ENCODE data around the gene HEMK1. TPM values are rescaled to one million over a fixed set of nuclear protein-coding genes. Genes with fewer than 3 reads are reported as not detected.

HEMK1 gene
- total RNA-seq, 1 experiment from 2014 or later, result 20.9 TPM

- no peak overlapping the region for H3K27ac Mint-ChIP-seq
- peaks cover 20% of the 10 kb centered on the region for H3K27me3 Mint-ChIP-seq (ENCODE audit: low read depth)
- peaks cover 44% of the 10 kb centered on the region for H3K4me1 Mint-ChIP-seq
- H3K4me3 Mint-ChIP-seq, result no peak overlapping the region
- CTCF ChIA-PET, result interaction anchor here (0.6 to 3.8 kb wide), 4 partner anchors 17 to 115 kb away, joined by 3 to 24 read pairs (median 6); no protein-coding TSS in a partner anchor
- no peaks in the 10 kb centered on the region for H3K36me3 Mint-ChIP-seq
- DNase-seq (ENCODE audit: low spot score) (peak; percentile 86), ATAC-seq (peak; percentile 77)
- no peaks in the 10 kb centered on the region for H3K9me3 Mint-ChIP-seq
- POLR2A ChIA-PET, result no interaction called here
- TF ChIP-seq MYBL2 (CRISPR knock-in tag; IDR thresholded peaks at IDR 0.05) (peak; percentile 72; the same call in 1 of the 2 replicates), NFATC4 (CRISPR knock-in tag; IDR thresholded peaks at IDR 0.05) (no peak), MLX (CRISPR knock-in tag; IDR thresholded peaks at IDR 0.05) (0 out of 2 replicates have a peak, but pooled peaks have one; percentile 39), IRF2 (CRISPR knock-in tag; IDR thresholded peaks at IDR 0.05; ENCODE audit: borderline replicate concordance, low read depth) (no peak), CREB1 (CRISPR knock-in tag; IDR thresholded peaks at IDR 0.05) (no peak), ZNF512 (CRISPR knock-in tag; IDR thresholded peaks at IDR 0.05; ENCODE audit: borderline replicate concordance) (no peak), ZNF232 (CRISPR knock-in tag; IDR thresholded peaks at IDR 0.05) (peak; percentile 95; the same call in 1 of the 2 replicates), CDX4 (CRISPR knock-in tag; IDR thresholded peaks at IDR 0.05; ENCODE audit: borderline replicate concordance) (no peak), ETV6 (CRISPR knock-in tag; IDR thresholded peaks at IDR 0.05) (peak; percentile 59; the same call in 1 of the 2 replicates), ELF4 (CRISPR knock-in tag; IDR thresholded peaks at IDR 0.05; ENCODE audit: low read depth) (no peak), ZBTB43 (CRISPR knock-in tag; IDR thresholded peaks at IDR 0.05) (peak; percentile 65; the same call in 1 of the 2 replicates), GABPB1 (CRISPR knock-in tag; IDR thresholded peaks at IDR 0.05) (no peak), PRDM15 (CRISPR knock-in tag; IDR thresholded peaks at IDR 0.05) (no peak), E2F4 (CRISPR knock-in tag; IDR thresholded peaks at IDR 0.05; ENCODE audit: borderline replicate concordance, low read depth) (no peak), TCF7 (CRISPR knock-in tag; IDR thresholded peaks at IDR 0.05; ENCODE audit: low read depth) (no peak), KAT7 (CRISPR knock-in tag; IDR thresholded peaks at IDR 0.05; ENCODE audit: borderline replicate concordance) (no peak), JAZF1 (CRISPR knock-in tag; IDR thresholded peaks at IDR 0.05) (no peak), MXD4 (CRISPR knock-in tag; IDR thresholded peaks at IDR 0.05; ENCODE audit: borderline replicate concordance) (no peak), NFE2L1 (CRISPR knock-in tag; IDR thresholded peaks at IDR 0.05) (peak; percentile 94), TP53 (CRISPR knock-in tag; IDR thresholded peaks at IDR 0.05) (peak; percentile 87), ZNF396 (CRISPR knock-in tag; IDR thresholded peaks at IDR 0.05; ENCODE audit: borderline replicate concordance) (no peak), CREM (CRISPR knock-in tag; IDR thresholded peaks at IDR 0.05) (no peak; the same call in 1 of the 2 replicates), CTCF (IDR thresholded peaks at IDR 0.05) (no peak), HMGXB4 (CRISPR knock-in tag; IDR thresholded peaks at IDR 0.05) (no peak), TEAD1 (CRISPR knock-in tag; IDR thresholded peaks at IDR 0.05) (peak; percentile 96), OVOL2 (CRISPR knock-in tag; IDR thresholded peaks at IDR 0.05; ENCODE audit: borderline replicate concordance) (no peak), NR2C2 (CRISPR knock-in tag; IDR thresholded peaks at IDR 0.05) (no peak)
These were observed 43.3 kb upstream of the HEMK1 start for GRCh38 chr3:50525987-50526386.
